ENCODE data around the gene NCKAP5. TPM values are rescaled to one million over a fixed set of nuclear protein-coding genes. Genes with fewer than 3 reads are reported as not detected.

NCKAP5 gene
- total RNA-seq, 4 donors from 2014 or later = 2.7 to 11.7 (median 5.6) TPM

- TF ChIP-seq POLR2A (IDR thresholded peaks at IDR 0.05) = no peak
- TF ChIP-seq CTCF (IDR thresholded peaks at IDR 0.05) = no peak
- TF ChIP-seq EP300 (IDR thresholded peaks at IDR 0.05) = no peak
- Histone ChIP-seq H3K4me1 (no peaks in the 10 kb centered on the region), H3K9me3 (no peaks in the 10 kb centered on the region), H3K4me3 (no peak overlapping the region), H3K27me3 (no peaks in the 10 kb centered on the region), H3K36me3 (peaks cover 0 to 3% (median 0%) of the 10 kb centered on the region in 3 donors), H3K27ac (no peak overlapping the region)
- no peak for DNase-seq (ENCODE audit: low spot score in 2 of 2)
- WGBS, 2 donors = 92 to 97% methylated on average over 5 of the region's 5 CpGs
These were observed 836.8 kb downstream of the NCKAP5 start for GRCh38 chr2:132731441-132731840.

DNA sequence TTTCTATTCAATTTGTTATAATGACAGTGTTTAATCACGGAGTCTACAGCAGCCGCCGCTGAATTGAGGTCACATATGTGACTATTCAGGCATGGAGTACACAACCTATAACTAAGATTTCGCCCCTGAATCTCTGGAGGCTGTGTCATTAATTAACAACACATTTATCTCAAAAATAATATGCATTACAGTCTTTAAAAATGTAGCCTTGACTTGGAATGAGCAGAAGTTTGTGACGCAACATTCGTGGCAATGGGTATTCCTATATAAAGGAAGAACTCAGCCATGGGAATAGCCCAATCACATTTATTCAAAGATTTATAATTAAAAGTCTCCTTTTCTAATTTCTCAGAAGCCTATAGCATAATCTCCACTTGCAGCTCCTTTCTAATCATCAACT lies 837.7 kb downstream of the NCKAP5 start:
- no peak for TF ChIP-seq POLR2A (IDR thresholded peaks at IDR 0.05)
- no peak for TF ChIP-seq CTCF (IDR thresholded peaks at IDR 0.05)
- TF ChIP-seq EP300 (IDR thresholded peaks at IDR 0.05) = no peak
- no peaks in the 10 kb centered on the region for H3K4me1 ChIP-seq
- no peak for DNase-seq (ENCODE audit: low spot score in 2 of 2)
- 93 to 94% methylated on average over 6 of the region's 6 CpGs for WGBS, 2 donors
- no peaks in the 10 kb centered on the region for H3K9me3 ChIP-seq
- H3K27ac ChIP-seq = no peak overlapping the region
- peaks cover 0 to 3% (median 0%) of the 10 kb centered on the region in 3 donors for H3K36me3 ChIP-seq
- H3K4me3 ChIP-seq = no peak overlapping the region
- no peaks in the 10 kb centered on the region for H3K27me3 ChIP-seq

- Histone ChIP-seq H3K27me3 (no peaks in the 10 kb centered on the region), H3K36me3 (peaks cover 0 to 3% (median 0%) of the 10 kb centered on the region in 3 donors), H3K4me1 (no peaks in the 10 kb centered on the region), H3K27ac (no peak overlapping the region), H3K9me3 (no peaks in the 10 kb centered on the region), H3K4me3 (no peak overlapping the region)
- DNase-seq (ENCODE audit: low spot score in 2 of 2) = no peak
- TF ChIP-seq POLR2A (IDR thresholded peaks at IDR 0.05) (no peak), EP300 (IDR thresholded peaks at IDR 0.05) (no peak), CTCF (IDR thresholded peaks at IDR 0.05) (no peak)
These were observed 838.7 kb downstream of the NCKAP5 start for GRCh38 chr2:132729522-132729921.

DNA sequence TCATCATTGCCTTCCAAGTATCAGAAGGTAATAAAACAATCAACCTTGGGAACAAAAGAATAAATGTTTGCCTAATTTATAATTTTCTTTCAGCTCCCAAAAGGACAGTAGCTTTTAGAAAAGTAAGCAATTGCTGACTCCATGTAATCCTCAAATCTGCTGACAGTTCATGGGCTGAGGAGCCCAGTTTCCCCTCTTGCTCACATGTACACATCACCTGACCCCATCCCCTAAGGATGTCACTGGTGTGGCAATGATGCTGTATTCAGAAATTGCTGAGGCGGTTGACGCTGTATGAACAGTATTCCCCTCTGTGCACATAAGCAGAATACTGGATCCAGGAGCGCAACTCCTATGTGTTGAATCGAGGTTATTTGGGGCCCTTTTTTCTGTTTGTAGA lies 842.1 kb downstream of the NCKAP5 start:
- DNase-seq (ENCODE audit: low spot score in 2 of 2) = no peak
- Histone ChIP-seq H3K9me3 (no peaks in the 10 kb centered on the region), H3K4me3 (no peak overlapping the region), H3K4me1 (no peaks in the 10 kb centered on the region), H3K27ac (no peak overlapping the region), H3K27me3 (no peaks in the 10 kb centered on the region), H3K36me3 (peaks cover 0 to 3% (median 0%) of the 10 kb centered on the region in 3 donors)
- TF ChIP-seq CTCF (IDR thresholded peaks at IDR 0.05) (no peak), EP300 (IDR thresholded peaks at IDR 0.05) (no peak), POLR2A (IDR thresholded peaks at IDR 0.05) (no peak)
- WGBS, 2 donors = 92 to 96% methylated on average over 4 of the region's 4 CpGs

DNA sequence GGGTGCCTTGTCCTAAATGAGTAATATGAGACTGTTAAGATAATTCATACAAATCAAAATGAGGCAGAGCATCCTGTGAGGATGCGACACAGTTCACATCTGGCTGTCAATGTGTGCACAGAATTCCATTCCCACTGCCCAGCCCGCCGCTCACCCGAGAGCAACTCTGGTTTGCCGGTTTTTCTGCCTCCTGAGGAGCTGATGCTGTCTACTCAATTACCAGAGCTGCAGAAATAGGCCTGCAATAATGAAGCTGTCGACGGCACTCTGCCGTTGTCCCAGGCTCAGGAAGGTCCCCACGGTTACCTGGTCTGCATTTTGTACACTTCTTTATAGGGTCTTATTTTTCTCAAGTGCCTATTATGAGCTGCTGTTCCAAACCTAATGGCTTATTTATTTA lies 842.5 kb downstream of the NCKAP5 start:
- no peak overlapping the region for H3K4me3 ChIP-seq
- no peak overlapping the region for H3K27ac ChIP-seq
- no peak for TF ChIP-seq EP300 (IDR thresholded peaks at IDR 0.05)
- no peak for TF ChIP-seq CTCF (IDR thresholded peaks at IDR 0.05)
- H3K9me3 ChIP-seq = no peaks in the 10 kb centered on the region
- H3K27me3 ChIP-seq = no peaks in the 10 kb centered on the region
- no peak for DNase-seq (ENCODE audit: low spot score in 2 of 2)
- H3K36me3 ChIP-seq = peaks cover 0 to 3% (median 0%) of the 10 kb centered on the region in 3 donors
- no peaks in the 10 kb centered on the region for H3K4me1 ChIP-seq
- 67 to 72% methylated on average over 9 of the region's 9 CpGs for whole genome bisulfite sequencing, 2 donors
